ENCODE results near the gene LONRF3. TPM values are rescaled to one million over a fixed set of nuclear protein-coding genes. Genes with fewer than 3 reads are reported as not detected.
"Not testable (repeated sequence)": the region's sequence is repeated elsewhere in the genome, so short reads cannot be mapped to it uniquely, and the experiment has no call there.

The LONRF3 gene
- total and polyA plus RNA-seq, 4 donors, result 2.0 to 26.7 (median 5.8) TPM

DNA sequence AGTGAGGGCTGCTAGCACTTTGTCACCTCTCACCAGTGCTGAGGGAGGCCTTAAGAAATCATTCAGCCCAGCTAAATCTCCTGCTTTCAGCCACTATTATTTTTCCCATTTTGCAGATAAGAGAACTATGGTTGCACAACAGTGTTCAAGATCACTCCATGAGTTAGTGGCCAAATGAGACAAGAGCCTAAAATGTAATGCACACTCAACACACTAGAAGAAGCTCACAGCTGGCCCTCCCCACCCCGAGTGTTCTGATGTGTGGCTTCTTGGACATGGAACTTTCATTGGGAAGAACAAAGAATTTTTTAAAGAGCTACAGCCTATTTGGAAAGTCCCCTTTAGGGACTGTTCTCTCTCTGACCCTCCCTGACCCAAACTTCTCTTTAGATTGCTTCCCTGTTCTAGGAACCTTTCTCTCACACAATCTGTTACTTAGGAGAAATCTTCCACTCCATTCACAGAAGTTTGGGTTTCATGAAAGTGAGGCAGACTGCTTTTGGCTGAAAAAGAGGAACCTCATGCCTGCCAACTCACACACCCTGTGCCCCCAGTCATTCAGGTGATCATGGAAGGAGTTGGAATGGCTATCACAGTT is 54.4 kb downstream of the LONRF3 start:
- Histone ChIP-seq H3K4me3 (ENCODE audit: low read depth in 1 of 3, low read length in 3 of 3) (no peak overlapping the region), H3K9ac (ENCODE audit: low read depth in 1 of 2, low read length in 2 of 2) (no peak overlapping the region), H3K9me3 (ENCODE audit: control insufficient read depth in 4 of 4, low read length in 3 of 4) (no peaks in the 10 kb centered on the region), H3K4me1 (ENCODE audit: control insufficient read depth in 4 of 4, insufficient read depth in 4 of 4, low read length in 3 of 4) (no peaks in the 10 kb centered on the region), H3K36me3 (ENCODE audit: control insufficient read depth in 4 of 4, insufficient read depth in 3 of 4, low read depth in 1 of 4, low read length in 3 of 4) (no peaks in the 10 kb centered on the region), H3K27me3 (ENCODE audit: control insufficient read depth in 4 of 4, insufficient read depth in 4 of 4, low read length in 3 of 4) (no peaks in the 10 kb centered on the region), H3K27ac (ENCODE audit: low read depth in 1 of 2, low read length in 2 of 2) (no peak overlapping the region)
- DNase-seq (ENCODE audit: low spot score), result no peak
- 75% methylated on average over 1 of the region's 1 CpG for WGBS
- TF ChIP-seq GABPA (IDR thresholded peaks at IDR 0.05 in 1 of 2, conservative IDR thresholded peaks at IDR 0.05 in 1 of 2), result no peak
- TF ChIP-seq EGR1 (IDR thresholded peaks at IDR 0.05; ENCODE audit: low read depth in 2 of 2), result no peak
- no peak for TF ChIP-seq FOXA2 (IDR thresholded peaks at IDR 0.05)
- TF ChIP-seq SP1 (IDR thresholded peaks at IDR 0.05), result no peak
- TF ChIP-seq, protein P1, sequence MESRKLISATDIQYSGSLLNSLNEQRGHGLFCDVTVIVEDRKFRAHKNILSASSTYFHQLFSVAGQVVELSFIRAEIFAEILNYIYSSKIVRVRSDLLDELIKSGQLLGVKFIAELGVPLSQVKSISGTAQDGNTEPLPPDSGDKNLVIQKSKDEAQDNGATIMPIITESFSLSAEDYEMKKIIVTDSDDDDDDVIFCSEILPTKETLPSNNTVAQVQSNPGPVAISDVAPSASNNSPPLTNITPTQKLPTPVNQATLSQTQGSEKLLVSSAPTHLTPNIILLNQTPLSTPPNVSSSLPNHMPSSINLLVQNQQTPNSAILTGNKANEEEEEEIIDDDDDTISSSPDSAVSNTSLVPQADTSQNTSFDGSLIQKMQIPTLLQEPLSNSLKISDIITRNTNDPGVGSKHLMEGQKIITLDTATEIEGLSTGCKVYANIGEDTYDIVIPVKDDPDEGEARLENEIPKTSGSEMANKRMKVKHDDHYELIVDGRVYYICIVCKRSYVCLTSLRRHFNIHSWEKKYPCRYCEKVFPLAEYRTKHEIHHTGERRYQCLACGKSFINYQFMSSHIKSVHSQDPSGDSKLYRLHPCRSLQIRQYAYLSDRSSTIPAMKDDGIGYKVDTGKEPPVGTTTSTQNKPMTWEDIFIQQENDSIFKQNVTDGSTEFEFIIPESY (IDR thresholded peaks at IDR 0.05), result no peak
- no peak for TF ChIP-seq RAD21 (IDR thresholded peaks at IDR 0.05)

DNA sequence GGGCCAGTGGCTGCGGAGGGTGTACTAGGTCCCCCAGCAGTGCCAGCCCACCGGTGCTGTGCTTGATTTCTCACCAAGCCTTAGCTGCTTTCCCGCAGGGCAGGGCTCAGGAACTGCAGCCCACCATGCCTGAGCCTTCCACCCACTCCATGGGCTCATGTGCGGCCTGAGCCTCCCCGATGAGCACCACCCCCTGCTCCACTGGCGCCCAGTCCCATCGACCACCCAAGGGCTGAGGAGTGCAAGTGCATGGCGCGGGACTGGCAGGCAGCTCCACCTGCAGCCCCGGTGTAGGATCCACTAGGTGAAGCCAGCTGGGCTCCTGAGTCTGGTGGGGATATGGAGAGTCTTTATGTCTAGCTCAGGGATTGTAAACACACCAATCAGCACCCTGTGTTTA is 55.2 kb downstream of the LONRF3 start:
- 100% methylated on average over 10 of the region's 10 CpGs for WGBS

DNA sequence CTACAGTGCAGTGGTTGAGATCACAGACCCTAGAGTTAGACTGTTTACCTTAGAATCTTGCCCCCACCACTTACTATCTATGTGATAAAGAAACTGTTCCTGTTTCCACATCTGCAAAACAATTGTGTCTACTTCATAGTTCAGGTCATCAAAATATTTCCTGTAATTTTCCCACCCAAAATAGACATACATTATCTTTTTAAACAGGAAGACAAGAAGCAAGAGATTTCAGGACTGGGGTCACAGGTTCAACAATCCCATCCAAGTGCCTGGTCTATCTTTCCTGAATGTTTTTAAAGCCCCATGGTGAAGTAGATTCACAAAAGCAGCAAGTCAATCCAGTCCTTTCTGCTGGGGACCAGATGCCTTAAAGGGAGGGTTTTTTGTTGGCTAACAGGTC is 56.6 kb downstream of the LONRF3 start:
- Histone ChIP-seq H3K9me3 (ENCODE audit: control insufficient read depth in 4 of 4, low read length in 3 of 4) (no peaks in the 10 kb centered on the region), H3K27ac (ENCODE audit: low read depth in 1 of 2, low read length in 2 of 2) (no peak overlapping the region), H3K4me1 (ENCODE audit: control insufficient read depth in 4 of 4, insufficient read depth in 4 of 4, low read length in 3 of 4) (no peaks in the 10 kb centered on the region), H3K4me3 (ENCODE audit: low read depth in 1 of 3, low read length in 3 of 3) (no peak overlapping the region), H3K27me3 (ENCODE audit: control insufficient read depth in 4 of 4, insufficient read depth in 4 of 4, low read length in 3 of 4) (no peaks in the 10 kb centered on the region), H3K36me3 (ENCODE audit: control insufficient read depth in 4 of 4, insufficient read depth in 3 of 4, low read depth in 1 of 4, low read length in 3 of 4) (no peaks in the 10 kb centered on the region), H3K9ac (ENCODE audit: low read depth in 1 of 2, low read length in 2 of 2) (no peak overlapping the region)
- DNase-seq (ENCODE audit: low spot score), result no peak
- TF ChIP-seq NR2F2 (IDR thresholded peaks at IDR 0.05) (peak; percentile 51), JUND (IDR thresholded peaks at IDR 0.05) (no peak)
- TF ChIP-seq, protein P2, sequence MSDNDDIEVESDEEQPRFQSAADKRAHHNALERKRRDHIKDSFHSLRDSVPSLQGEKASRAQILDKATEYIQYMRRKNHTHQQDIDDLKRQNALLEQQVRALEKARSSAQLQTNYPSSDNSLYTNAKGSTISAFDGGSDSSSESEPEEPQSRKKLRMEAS (IDR thresholded peaks at IDR 0.05), result no peak

More for the DNA sequence above, 55.2 kb downstream of the LONRF3 start:
- not testable (repeated sequence) for H3K27ac ChIP-seq (ENCODE audit: low read depth in 1 of 2, low read length in 2 of 2); H3K4me3 ChIP-seq (ENCODE audit: low read depth in 1 of 3, low read length in 3 of 3); H3K27me3 ChIP-seq (ENCODE audit: control insufficient read depth in 4 of 4, insufficient read depth in 4 of 4, low read length in 3 of 4); H3K4me1 ChIP-seq (ENCODE audit: control insufficient read depth in 4 of 4, insufficient read depth in 4 of 4, low read length in 3 of 4); DNase-seq (ENCODE audit: low spot score); H3K9ac ChIP-seq (ENCODE audit: low read depth in 1 of 2, low read length in 2 of 2); H3K9me3 ChIP-seq (ENCODE audit: control insufficient read depth in 4 of 4, low read length in 3 of 4); H3K36me3 ChIP-seq (ENCODE audit: control insufficient read depth in 4 of 4, insufficient read depth in 3 of 4, low read depth in 1 of 4, low read length in 3 of 4)

DNA sequence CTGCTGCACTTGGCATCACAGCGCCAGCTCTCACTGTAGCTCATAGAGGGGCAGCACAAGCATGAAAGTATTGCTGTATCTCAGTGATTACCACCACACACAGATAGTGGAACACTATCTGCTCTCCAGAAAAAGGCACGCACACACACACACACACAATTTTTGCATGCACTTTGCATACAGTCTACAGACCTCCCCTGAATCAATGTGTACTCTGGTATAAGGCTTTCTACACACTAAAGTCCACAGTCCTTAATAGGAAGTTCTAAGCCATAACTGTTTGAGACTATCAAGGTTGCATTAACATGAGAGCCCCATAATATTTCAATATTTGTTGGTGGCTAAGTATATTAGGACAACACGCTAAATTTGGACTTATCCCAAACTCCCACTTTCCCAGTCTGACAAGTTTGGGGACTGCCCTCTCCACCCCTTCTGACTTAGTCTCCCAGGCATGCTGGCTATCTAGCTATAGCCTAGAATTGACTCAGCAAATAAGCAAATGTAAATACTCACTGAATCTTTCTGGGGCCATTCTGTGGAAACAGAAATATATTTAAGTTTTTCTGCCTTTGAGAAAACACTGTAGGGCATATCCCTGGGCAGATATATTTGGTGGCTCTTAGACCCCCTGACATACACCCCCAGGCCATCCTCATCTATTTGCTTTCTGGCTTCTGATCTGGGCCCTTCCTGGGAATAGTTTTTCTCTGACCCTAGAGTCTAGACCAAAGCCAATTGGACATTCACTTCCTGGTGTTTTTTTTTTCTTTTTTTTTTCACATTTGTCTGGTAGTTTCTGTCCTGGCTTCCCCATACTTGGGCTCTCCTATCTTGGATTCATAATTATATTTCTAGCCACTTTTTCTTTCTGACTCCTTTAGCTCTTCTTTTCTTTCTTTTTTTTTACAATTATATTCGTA is 62.0 kb downstream of the LONRF3 start:
- no peaks in the 10 kb centered on the region for H3K9me3 ChIP-seq (ENCODE audit: control insufficient read depth in 4 of 4, low read length in 3 of 4)
- peaks cover 0 to 3% (median 0%) of the 10 kb centered on the region in 4 donors for H3K4me1 ChIP-seq (ENCODE audit: control insufficient read depth in 4 of 4, insufficient read depth in 4 of 4, low read length in 3 of 4)
- H3K9ac ChIP-seq (ENCODE audit: low read depth in 1 of 2, low read length in 2 of 2), result no peak overlapping the region
- no peaks in the 10 kb centered on the region for H3K36me3 ChIP-seq (ENCODE audit: control insufficient read depth in 4 of 4, insufficient read depth in 3 of 4, low read depth in 1 of 4, low read length in 3 of 4)
- H3K4me3 ChIP-seq (ENCODE audit: low read depth in 1 of 3, low read length in 3 of 3), result no peak overlapping the region
- no peak overlapping the region for H3K27ac ChIP-seq (ENCODE audit: low read depth in 1 of 2, low read length in 2 of 2)
- no peaks in the 10 kb centered on the region for H3K27me3 ChIP-seq (ENCODE audit: control insufficient read depth in 4 of 4, insufficient read depth in 4 of 4, low read length in 3 of 4)
- no peak for DNase-seq (ENCODE audit: low spot score)
- WGBS, result 80% methylated on average over 4 of the region's 4 CpGs
- TF ChIP-seq TAF1 (conservative IDR thresholded peaks at IDR 0.05) (no peak), YY1 (IDR thresholded peaks at IDR 0.05) (no peak), RXRA (IDR thresholded peaks at IDR 0.05) (no peak), FOXA1 (IDR thresholded peaks at IDR 0.05) (no peak), HNF4A (conservative IDR thresholded peaks at IDR 0.05) (no peak), RAD21 (IDR thresholded peaks at IDR 0.05) (no peak), NR2F2 (IDR thresholded peaks at IDR 0.05) (no peak), EGR1 (IDR thresholded peaks at IDR 0.05; ENCODE audit: low read depth in 2 of 2) (no peak)
- TF ChIP-seq, protein P1 (IDR thresholded peaks at IDR 0.05), result no peak

Data from liver (tissue), 9 donors.